ENCODE data around the gene COL6A1.

- TF ChIP-seq ZNF274 (IDR thresholded peaks at IDR 0.05; ENCODE audit: low read depth, low read length), result no peak
- no peak for TF ChIP-seq SUZ12 (IDR thresholded peaks at IDR 0.05; ENCODE audit: extremely low read depth, insufficient read depth, insufficient read length)
- TF ChIP-seq YY1 (IDR thresholded peaks at IDR 0.05; ENCODE audit: insufficient read depth, insufficient read length), result no peak
Measured at GRCh38 chr21:46050668-46051378, 69.3 kb downstream of the COL6A1 start.
